GM19438 (cell line): ENCODE measurements around the gene BACE2.
"Not testable (repeated sequence)": the region's sequence is repeated elsewhere in the genome, so short reads cannot be mapped to it uniquely, and the experiment has no call there.

Experiments
- ATAC-seq: cut with Tn5 transposase; IDR thresholded peaks from one replicate; pipeline ENCODE4 v1.9.1; 2021; ENCODE audit warnings: low read depth; ENCODE audit not compliant: unreplicated experiment

BACE2 gene

GRCh38 chr21:41258617-41259016 is 90.7 kb downstream of the BACE2 start:
- no peak for ATAC-seq

GRCh38 chr21:41260428-41260827 is 92.5 kb downstream of the BACE2 start:
- ATAC-seq: no peak

DNA sequence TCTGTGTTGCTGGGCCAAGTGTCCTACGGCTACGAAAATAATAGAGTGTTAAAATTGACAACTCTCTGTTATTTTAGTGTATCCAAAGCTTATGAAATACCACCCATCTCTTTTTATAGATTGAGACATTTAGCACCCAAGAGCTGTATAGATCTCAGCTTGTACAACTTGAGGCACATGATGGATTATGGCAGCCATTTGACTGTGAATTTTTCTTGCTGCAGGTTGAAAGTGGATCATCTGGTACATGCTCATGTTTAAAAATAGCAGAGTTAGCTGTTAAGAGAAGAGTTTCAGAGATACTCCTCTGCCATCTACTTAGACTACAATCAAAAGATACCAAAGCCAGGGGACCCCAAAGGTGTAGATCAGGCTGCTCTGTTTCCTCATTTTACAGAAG is 99.4 kb downstream of the BACE2 start:
- no peak for ATAC-seq

DNA sequence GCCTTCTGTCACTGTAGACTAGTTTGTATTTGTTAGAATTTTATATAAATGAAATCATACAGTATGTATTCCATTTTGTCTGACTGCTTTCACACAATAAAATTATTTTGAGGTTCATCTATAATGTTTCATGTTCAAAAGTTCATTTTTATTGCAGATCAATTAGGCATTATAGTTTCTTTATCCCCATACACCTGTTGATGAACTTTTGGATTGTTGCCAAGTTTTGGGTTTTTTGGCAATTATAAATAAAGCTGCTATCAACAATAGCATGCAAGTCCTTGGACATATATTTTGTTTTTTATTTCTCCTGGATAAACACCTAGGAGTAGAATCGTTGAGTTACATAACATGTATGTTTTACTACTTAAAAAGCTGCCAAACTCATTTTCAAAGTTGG is 101.6 kb downstream of the BACE2 start:
- no peak for ATAC-seq

- ATAC-seq: no peak
These were observed 109.2 kb downstream of the BACE2 start for GRCh38 chr21:41277196-41277595.

GRCh38 chr21:41277846-41278245 is 109.9 kb downstream of the BACE2 start:
- no peak for ATAC-seq

- ATAC-seq: no peak
These were observed 112.4 kb downstream of the BACE2 start for GRCh38 chr21:41280115-41280919.

DNA sequence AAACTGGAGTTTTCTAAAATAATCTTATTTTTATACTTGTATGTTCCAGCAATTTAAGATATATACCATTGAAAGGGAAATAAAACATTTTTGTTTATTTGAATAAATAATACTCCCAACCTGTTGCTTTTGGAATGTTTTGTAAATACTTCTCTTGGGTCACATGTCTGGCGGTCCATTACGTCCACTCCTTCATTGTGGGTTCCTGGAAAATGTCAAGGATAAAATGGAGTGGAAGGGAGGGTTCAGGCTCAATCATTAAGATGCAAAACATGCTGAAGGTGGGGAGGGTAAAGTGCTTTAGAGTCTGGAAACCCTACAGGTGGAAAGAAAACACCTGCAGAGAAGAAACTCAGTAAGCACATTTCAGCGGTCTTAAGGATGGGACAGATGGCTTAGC is 114.5 kb downstream of the BACE2 start:
- ATAC-seq: no peak

DNA sequence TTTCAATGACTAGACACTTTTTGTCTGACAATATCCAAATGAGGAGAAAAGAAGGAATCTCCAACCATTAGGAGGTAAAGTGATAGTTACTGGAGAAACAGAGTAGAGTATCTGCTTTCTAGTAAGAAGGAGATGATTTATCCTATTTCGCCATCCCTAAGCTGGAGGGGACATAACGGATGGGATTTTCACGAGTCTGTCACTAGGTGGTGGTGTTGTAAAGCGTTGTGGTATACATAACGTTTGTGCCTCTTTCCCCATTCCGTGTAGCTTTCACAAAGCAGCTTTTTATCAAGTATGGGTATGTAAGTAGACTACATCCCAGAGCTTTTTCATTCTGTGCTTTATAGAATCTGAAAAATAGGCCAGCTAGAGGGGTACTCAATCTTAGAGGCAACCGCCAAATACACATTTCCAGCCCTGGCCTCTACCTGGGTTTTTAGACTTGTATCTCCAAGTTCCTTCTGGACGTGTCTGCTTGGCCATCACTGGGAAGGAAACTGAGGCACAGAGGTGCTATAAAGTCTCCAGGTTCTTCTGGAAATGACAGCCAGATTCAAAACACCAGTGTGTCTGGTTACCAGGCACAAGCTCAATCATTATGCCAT is 115.4 kb downstream of the BACE2 start:
- ATAC-seq: no peak

DNA sequence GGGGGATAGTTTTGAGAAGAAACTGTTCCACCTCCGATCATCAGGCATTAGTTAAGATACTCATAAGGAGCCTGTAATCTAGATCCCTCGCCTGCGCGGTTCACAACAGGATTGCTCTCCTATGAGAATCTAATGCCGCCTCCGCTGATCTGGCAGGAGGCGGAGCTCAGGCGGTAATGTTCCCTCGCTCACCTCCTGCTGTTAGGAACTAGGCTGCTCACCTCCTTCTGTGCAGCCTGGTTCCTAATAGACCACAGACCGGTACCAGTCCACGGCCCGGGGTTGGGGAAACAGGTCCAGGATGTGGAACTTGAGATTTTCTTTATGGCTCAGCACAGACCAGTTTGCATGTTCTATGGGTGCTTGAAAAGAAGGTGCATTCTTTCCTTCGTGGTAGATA is 121.5 kb downstream of the BACE2 start:
- no peak for ATAC-seq

- no peak for ATAC-seq
These were observed 122.3 kb downstream of the BACE2 start for GRCh38 chr21:41290106-41290799.

DNA sequence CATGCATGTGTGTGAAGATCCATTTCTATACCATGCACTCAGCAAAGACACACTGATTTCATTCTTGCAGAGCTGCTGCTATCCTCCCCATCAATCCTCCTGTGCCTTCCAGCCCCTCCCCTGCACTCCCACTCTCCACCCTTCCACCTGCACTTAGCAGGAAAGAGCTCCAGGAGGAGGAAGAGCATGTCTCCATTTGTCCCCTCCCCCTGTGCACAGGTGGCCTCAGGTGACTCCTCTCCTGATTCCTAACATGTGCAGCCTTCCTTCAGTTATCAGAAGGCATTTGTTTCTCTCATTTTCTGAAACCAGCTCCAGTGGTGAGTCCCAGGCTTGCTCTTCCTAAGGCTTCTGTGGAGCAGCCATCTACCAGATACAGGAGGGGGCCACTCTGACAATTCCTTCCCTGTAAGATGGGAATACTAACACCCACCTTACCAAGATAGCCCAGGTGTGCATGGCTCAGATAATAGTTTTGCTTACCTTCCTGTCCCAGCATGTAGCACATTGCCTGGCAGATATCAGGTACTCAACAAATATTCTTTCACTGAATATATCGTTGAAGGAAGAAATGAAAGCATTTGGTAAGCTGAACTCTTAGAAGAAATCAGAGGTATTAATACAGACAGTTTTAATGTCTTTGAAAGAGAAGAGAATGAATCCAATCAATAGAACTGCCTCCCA is 126.7 kb downstream of the BACE2 start:
- no peak for ATAC-seq

GRCh38 chr21:41295721-41296254 is 127.8 kb downstream of the BACE2 start:
- no peak for ATAC-seq

DNA sequence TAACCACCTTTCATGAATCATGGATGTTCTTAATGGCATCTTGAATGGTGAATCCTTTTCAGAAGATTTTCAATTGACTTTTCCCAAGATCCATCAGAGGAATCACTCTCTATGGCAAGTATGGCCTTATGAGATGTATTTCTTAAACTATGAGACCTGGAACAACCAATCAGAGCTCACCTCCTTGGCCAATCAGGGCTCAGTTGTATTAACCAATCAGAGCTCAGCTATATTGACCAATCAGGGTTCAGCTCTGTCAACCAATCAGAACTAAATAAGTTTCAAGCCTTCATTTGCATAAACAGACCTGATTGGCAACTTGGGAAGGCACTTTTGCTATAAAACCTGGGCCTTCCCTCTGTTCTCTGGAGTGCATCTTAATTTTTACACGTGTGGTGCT is 135.0 kb downstream of the BACE2 start:
- no peak for ATAC-seq

GRCh38 chr21:41304068-41304720 is 136.2 kb downstream of the BACE2 start:
- no peak for ATAC-seq

GRCh38 chr21:41307219-41307618 is 139.3 kb downstream of the BACE2 start:
- no peak for ATAC-seq

DNA sequence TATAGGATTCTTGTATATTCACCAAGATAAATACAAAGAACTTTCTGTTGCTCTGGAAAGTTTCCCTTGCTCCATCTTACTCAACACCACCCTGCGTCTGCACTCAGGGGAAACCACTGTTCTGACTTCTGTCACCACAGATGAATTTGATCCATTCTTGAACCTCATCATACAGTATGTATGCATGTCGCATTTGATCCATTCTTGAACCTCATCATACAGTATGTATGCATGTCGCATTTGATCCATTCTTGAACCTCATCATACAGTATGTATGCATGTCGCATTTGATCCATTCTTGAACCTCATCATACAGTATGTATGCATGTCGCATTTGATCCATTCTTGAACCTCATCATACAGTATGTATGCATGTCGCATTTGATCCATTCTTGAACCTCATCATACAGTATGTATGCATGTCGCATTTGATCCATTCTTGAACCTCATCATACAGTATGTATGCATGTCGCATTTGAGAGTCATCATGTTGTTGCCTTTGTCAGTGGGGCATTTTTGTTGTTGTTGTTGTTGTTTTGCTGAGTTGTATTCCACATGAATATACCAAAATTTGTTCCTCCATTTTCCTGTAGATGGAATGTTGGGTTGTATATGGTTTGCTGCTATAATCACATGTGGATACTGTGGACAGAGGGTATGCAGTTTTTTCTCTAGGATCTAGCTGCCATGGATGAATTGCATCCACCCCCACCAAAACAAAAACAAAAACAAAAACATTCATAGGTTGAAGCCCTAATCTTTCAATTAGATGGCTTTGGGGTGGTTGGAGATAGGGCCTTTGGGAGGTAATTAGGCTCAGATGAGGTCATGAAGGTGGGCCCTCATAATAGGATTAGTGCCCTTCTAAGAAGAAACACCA is 145.6 kb downstream of the BACE2 start:
- not testable (repeated sequence) for ATAC-seq

DNA sequence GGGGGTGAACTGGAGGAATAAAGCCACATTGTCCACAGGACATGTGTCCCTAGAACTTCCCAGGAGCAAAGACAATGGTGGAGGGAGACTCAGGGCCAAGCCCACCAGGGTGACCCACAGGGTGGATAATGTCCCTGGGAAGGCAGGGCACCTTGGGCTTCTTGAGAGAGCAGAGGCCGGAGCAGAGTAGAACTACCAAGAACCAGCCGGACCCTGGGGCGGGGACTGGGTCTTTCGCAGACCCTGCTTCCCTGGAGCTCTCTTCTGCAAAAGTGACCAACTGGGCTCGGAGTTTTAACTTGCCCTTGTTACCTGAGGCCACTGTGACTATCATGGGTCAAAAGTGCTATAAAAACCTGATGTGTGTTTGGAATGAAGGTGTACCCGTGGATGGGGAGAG is 147.8 kb downstream of the BACE2 start:
- no peak for ATAC-seq
